HG03571 (cell line): ENCODE results near the gene GIPR.

ENCODE experiments used
- ATAC-seq: cut with Tn5 transposase; IDR thresholded peaks from one replicate; pipeline ENCODE4 v1.9.1; 2021; ENCODE audit not compliant: unreplicated experiment

Gene GIPR

GRCh38 chr19:45729800-45730290 lies 61.8 kb downstream of the GIPR start:
- no peak for ATAC-seq

GRCh38 chr19:45730368-45731288 lies 62.6 kb downstream of the GIPR start, which contains the start of gene FBXO46:
TSS of gene FBXO46 (minus strand) at chr19:45730896. CDS start at chr19:45713495, 17,401 bp downstream.
- ATAC-seq: peak; percentile 76
